NCI-H2196 treated with DMSO at 0.1 percent for 48 hours (cell line): ENCODE measurements around the gene PLXND1.
"Not testable (repeated sequence)": the region's sequence is repeated elsewhere in the genome, so short reads cannot be mapped to it uniquely, and the experiment has no call there.

Experiments used
- DNase-seq: peaks from one replicate; lab custom pipeline; 2025; ENCODE audit not compliant: unreplicated experiment; lab: John Stamatoyannopoulos, UW

The PLXND1 gene

GRCh38 chr3:129552287-129553050 is 54.0 kb downstream of the PLXND1 start:
- no peak for DNase-seq

DNA sequence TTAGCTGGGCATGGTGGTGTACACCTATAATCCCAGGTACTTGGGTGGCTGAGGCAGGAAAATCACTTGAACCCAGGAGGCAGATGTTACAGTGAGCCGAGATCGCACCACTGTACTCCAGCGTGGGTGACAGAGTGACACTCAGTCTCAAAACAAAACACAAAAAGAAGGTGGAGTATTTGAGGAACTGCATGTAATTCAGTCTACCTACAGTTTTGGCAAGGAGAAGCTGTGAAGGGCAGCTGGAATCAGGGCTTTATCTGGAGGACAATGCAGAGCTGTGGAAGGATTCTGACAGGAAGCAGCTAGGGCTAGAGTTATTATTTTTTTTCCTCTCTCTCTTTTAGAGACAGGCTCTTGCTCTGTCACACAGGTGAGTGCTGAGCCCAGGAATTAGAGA is 56.7 kb downstream of the PLXND1 start:
- DNase-seq, result no peak

DNA sequence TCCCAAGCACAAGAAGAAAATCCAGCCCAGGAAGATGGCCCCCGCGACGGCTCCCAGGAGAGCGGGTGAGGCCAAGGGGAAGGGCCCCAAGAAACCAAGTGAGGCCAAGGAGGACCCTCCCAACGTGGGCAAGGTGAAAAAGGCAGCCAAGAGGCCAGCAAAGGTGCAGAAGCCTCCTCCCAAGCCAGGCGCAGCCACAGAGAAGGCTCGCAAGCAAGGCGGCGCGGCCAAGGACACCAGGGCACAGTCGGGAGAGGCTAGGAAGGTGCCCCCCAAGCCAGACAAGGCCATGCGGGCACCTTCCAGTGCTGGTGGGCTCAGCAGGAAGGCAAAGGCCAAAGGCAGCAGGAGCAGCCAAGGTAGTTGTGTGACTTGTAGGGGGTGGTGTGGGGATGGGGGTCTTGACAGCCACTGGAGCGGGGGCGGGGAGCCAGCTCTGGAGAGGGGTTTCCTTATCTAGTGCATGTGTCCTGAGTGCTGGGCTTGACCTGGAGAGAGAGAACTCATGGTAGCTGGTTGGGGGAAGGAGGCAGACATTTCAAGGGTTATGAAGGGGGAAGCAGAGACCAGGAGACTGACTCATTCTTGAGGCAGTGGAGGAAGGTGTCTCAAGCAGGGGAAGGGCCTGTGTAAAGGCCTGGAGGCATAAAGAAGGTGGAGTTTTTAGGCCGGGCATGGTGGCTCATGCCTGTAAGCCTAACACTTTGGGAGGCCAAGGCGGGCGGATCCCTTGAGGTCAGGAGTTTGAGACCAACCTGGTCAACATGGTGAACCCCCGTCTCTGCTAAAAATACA is 57.3 kb downstream of the PLXND1 start:
- DNase-seq, result no peak

DNA sequence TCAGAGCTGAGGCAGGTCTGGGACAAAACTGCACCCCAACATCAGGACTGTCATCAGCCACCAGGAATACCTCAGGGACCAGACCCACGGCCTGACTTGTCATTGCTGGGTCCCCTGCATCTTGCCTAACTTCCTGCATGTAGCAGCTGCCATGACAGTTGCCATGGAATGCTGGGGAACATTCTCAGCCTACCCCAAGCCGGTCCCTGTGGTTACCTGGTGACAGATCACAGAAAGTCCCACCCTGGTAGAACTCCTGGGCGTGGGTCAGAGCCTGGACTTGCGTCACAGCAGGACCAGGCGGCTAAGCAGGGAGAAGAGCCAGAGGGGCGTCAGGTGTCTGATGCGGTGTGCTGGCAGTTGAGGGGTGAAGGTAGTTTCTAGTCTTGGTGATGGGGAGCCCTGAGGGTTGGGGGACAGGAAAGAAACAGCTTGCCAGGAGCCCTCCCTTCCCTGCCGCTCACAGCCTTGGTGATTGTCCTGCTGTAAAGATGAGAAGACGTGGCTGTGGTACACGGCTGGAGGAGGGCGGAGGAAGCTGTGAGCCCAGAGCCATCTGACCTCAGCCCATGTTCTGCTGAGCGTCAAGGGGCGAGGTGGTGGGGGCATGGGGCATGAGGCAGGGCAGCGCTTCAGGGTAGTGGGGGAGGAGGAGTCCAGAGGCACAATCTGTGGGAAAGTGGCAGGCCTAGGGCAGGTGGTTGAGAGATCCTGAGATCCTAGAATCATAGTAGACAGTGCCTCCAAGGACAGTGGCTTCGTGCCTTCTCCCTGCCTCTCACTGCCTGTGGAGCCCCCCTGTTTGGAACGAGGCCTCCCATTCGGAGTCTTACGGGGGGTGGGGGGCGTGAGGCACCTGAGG is 58.1 kb downstream of the PLXND1 start:
- DNase-seq, result no peak

DNA sequence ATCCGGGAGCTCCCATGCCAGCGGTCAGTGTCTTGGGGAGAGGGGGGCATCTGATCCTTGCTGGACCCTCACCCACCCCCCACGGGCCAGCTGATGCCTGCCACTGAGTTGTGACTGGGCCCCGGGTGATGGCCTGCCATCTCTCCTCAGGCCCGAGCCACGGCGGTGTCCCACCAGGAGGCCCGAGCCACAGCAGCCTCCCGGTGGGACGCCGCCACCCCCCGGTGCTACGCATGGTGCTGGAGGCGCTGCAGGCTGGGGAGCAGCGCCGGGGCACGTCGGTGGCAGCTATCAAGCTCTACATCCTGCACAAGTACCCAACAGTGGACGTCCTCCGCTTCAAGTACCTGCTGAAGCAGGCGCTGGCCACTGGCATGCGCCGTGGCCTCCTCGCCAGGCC is 59.2 kb downstream of the PLXND1 start:
- no peak for DNase-seq

DNA sequence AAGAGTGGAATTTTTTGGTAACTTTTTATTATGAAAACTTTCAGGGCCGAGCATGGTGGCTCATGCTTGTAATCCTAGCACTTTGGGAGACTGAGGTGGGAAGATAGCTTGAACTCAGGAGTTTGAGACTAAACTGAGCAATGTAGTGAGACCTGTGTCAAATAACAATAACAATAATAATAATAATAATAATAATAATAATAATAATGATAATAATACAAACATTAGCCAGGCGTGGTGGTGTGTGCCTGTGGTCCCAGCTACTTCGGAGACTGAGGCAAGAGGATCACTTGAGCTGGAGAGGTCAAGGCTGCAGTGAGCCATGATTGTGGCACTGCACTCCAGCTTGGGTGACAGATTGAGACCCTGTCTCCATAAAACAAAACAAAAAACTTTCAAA is 60.5 kb downstream of the PLXND1 start:
- DNase-seq, result not testable (repeated sequence)

GRCh38 chr3:129543999-129544398 is 62.5 kb downstream of the PLXND1 start:
- DNase-seq, result no peak

- DNase-seq, result no peak
Measured at GRCh38 chr3:129543156-129543790, 63.2 kb downstream of the PLXND1 start, which contains the start of gene H1-8. Gene H1-8 (plus strand): TSS chr3:129543175. CDS start chr3:129543219, 44 bp downstream.

DNA sequence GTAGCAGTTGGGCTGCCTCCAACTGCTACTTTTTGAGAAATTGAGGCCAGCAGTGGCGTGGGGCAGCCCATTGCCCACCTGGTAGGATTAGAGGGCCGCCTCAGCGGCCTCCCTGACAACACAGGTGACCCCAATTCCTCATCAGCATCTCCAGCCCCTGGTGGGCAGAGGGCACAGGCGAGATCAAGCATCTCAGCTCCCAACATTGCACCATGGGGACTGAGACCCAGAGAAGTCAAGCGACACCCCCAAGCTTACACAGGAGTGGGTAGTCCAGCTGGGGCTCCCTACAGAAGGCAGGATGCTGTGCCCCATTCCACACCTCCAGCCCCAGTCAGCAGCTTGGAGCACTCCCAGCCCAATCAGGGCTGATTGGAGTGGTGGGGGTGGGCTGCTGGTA is 63.7 kb downstream of the PLXND1 start:
- DNase-seq, result no peak

GRCh38 chr3:129540776-129541516 is 65.5 kb downstream of the PLXND1 start:
- DNase-seq, result no peak

- DNase-seq, result no peak
Measured at GRCh38 chr3:129539206-129539605, 67.3 kb downstream of the PLXND1 start.

DNA sequence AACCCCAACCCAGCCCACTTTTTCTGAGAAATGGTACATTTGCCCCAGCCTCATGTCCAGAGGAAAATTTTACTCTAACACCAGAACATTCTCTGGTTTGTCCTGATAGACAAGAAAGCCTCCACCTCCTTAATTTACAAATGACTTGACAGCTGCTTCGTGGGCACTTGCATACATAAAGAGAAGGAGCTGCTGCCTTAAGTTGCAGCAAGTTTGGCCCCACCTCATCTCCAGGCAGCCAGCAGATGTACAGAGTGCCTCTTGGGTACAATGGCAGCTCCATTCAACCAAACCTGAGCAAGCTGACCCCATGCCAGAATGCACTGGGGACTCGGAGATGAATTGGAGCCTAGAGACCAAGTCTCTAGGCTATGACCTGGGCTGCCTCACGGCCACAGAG is 69.7 kb downstream of the PLXND1 start:
- DNase-seq, result no peak

DNA sequence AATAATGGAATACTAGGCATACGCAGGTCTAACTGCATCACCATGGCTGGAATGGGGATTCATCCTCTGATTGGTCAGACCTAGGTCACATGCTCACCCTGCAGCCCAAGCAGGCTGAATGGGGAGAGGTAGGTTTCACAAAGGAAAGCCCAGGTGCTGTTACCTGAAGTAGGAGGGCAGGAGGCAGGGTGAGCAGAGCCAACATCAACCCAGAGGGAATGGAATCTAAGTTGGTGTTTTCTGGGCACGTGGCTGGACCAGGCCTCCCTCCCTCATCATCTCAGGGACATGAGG is 70.2 kb downstream of the PLXND1 start:
- DNase-seq, result no peak

DNA sequence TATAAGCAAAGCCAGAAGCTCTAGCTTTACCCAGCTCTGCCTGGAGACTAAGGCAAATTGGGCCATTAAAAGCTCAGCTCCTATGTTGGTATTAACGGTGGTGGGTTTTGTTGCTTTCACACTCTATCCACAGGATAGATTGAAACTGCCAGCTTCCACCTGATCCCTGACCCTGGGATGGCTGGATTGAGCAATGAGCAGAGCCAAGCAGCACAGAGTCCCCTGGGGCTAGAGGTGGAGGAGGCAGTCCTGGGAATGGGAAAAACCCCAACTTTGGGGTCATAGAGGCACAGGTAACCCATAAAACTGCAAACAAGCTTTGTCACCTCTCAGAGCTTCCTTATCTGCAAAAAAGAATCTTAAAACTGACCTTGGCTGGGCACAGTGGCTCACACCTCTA is 71.4 kb downstream of the PLXND1 start:
- no peak for DNase-seq

DNA sequence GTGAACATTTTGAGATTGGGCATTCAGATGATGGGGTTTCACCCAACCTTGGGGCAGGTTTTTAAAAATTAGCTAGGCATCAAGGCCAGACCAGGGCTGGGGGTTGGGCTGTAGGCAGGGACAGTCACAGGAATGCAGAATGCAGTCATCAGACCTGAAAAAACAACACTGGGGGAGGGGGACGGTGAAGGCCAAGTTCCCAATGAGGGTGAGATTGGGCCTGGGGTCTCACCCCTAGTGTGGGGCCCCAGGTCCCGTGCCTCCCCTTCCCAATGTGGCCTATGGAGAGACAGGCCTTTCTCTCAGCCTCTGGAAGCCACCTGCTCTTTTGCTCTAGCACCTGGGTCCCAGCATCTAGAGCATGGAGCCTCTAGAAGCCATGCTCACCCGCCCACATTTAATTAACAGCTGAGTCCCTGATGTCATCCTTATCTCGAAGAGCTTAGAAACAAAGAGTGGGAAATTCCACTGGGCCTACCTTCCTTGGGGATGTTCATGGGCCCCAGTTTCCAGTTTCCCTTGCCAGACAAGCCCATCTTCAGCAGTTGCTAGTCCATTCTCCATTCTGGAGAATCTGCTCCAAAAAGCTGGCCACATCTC is 71.9 kb downstream of the PLXND1 start:
- DNase-seq, result no peak

- no peak for DNase-seq
Measured at GRCh38 chr3:129533406-129533805, 73.1 kb downstream of the PLXND1 start.

DNA sequence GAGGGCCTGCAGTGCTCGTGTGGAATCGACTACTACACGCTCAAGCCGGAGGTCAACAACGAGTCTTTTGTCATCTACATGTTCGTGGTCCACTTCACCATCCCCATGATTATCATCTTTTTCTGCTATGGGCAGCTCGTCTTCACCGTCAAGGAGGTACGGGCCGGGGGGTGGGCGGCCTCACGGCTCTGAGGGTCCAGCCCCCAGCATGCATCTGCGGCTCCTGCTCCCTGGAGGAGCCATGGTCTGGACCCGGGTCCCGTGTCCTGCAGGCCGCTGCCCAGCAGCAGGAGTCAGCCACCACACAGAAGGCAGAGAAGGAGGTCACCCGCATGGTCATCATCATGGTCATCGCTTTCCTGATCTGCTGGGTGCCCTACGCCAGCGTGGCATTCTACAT is 74.2 kb downstream of the PLXND1 start:
- no peak for DNase-seq

DNA sequence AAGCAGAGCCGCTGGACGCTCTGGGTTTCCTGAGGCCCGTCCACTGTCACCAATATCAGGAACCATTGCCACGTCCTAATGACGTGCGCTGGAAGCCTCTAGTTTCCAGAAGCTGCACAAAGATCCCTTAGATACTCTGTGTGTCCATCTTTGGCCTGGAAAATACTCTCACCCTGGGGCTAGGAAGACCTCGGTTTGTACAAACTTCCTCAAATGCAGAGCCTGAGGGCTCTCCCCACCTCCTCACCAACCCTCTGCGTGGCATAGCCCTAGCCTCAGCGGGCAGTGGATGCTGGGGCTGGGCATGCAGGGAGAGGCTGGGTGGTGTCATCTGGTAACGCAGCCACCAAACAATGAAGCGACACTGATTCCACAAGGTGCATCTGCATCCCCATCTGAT is 74.8 kb downstream of the PLXND1 start:
- DNase-seq, result no peak

DNA sequence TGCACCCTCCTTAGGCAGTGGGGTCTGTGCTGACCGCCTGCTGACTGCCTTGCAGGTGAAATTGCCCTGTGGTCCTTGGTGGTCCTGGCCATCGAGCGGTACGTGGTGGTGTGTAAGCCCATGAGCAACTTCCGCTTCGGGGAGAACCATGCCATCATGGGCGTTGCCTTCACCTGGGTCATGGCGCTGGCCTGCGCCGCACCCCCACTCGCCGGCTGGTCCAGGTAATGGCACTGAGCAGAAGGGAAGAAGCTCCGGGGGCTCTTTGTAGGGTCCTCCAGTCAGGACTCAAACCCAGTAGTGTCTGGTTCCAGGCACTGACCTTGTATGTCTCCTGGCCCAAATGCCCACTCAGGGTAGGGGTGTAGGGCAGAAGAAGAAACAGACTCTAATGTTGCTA is 75.7 kb downstream of the PLXND1 start:
- DNase-seq, result no peak

DNA sequence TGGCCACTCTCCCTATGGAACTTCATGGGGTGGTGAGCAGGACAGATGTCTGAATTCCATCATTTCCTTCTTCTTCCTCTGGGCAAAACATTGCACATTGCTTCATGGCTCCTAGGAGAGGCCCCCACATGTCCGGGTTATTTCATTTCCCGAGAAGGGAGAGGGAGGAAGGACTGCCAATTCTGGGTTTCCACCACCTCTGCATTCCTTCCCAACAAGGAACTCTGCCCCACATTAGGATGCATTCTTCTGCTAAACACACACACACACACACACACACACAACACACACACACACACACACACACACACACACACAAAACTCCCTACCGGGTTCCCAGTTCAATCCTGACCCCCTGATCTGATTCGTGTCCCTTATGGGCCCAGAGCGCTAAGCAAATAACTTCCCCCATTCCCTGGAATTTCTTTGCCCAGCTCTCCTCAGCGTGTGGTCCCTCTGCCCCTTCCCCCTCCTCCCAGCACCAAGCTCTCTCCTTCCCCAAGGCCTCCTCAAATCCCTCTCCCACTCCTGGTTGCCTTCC is 76.2 kb downstream of the PLXND1 start:
- no peak for DNase-seq
